Thymus (tissue), 11 donors: ENCODE results near the gene WNK2. TPM values are rescaled to one million over a fixed set of nuclear protein-coding genes. Genes with fewer than 3 reads are reported as not detected.
"Not testable (repeated sequence)": the region's sequence is repeated elsewhere in the genome, so short reads cannot be mapped to it uniquely, and the experiment has no call there.

Source experiments
- DNase-seq, 9 donors: peaks; one replicate each; pipeline ENCODE4 v3.0.0-alpha.2; 2013; ENCODE audit warnings: low spot score in 9 of 9, low read depth in 6 of 9, missing footprints in 1 of 9
- H3K27ac ChIP-seq, 2 donors: one replicate each; pipeline ENCODE4 v1.5.1; 2013; ENCODE audit warnings: control low read depth in 1 of 2, low read depth in 1 of 2, low read length in 1 of 2, mild to moderate bottlenecking in 1 of 2, moderate library complexity in 1 of 2
- H3K27me3 ChIP-seq, 2 donors: one replicate each; pipeline ENCODE4 v1.5.1; 2013; ENCODE audit warnings: low read length in 1 of 2; ENCODE audit not compliant: control insufficient read depth in 2 of 2, insufficient read depth in 1 of 2
- H3K36me3 ChIP-seq, 2 donors: one replicate each; pipeline ENCODE4 v1.5.1; 2013; ENCODE audit warnings: low read length in 1 of 2, mild to moderate bottlenecking in 1 of 2, moderate library complexity in 1 of 2; ENCODE audit not compliant: control insufficient read depth in 2 of 2, insufficient read depth in 2 of 2
- H3K4me1 ChIP-seq, 2 donors: one replicate each; pipeline ENCODE4 v1.5.1; 2013; ENCODE audit warnings: low read length in 2 of 2; ENCODE audit not compliant: control insufficient read depth in 2 of 2, insufficient read depth in 2 of 2
- H3K4me3 ChIP-seq, 2 donors: one replicate each; pipeline ENCODE4 v1.5.1; 2013; ENCODE audit warnings: low read length in 2 of 2, control low read depth in 1 of 2, mild to moderate bottlenecking in 1 of 2
- H3K9me3 ChIP-seq, 2 donors: one replicate each; pipeline ENCODE4 v1.5.1; 2013; ENCODE audit warnings: low read length in 1 of 2, mild to moderate bottlenecking in 1 of 2; ENCODE audit not compliant: control insufficient read depth in 2 of 2, insufficient read depth in 1 of 2
- WGBS: extraction: QIAGEN DNeasy Blood & Tissue Kit; methylation state at CpG from one replicate; pipeline ENCODE4 v1.1.7; 2013; 5-methylcytosine and 5-hydroxymethylcytosine counted together
- polyA plus RNA-seq: library from polyadenylated mRNA; stranded (reverse); fragments of 200-250 nt; gene quantifications from one replicate; pipeline ENCODE4 v1.2.3, GENCODE V29; 2013
- total RNA-seq: library from RNA; stranded (reverse); fragments of 120-200 nt; gene quantifications from one replicate; pipeline ENCODE4 v1.2.4, GENCODE V29; 2013
- donor health status: healthy.

WNK2 gene
- total and polyA plus RNA-seq, 2 donors, result 9.1 to 12.5 TPM

DNA sequence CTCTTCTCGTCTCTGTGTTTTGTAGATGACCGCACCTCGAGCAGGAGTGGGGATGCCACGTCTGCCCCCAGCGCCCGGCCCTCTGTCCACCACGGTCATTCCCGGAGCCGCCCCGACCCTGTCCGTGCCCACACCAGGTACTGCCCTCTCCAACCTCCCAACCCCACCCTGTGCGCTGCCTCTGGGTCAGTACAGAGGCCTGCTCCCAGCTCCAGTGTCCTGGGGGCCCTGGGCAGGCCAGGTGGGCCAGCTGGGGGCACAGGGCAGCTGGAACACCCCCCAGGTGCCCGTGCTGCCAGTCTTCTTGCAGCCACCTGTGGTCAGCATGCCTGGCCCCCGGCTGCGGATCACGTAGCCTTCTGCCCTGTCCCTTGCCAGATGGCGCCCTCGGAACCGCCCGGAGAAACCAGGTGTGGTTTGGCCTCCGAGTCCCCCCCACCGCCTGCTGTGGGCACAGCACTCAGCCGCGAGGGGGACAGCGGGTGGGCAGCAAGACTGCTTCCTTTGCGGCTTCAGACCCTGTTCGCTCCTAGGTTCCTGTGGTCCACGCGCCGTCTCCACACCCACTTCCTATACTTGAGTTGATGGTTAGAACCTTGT is 133.7 kb downstream of the WNK2 start:
- Histone ChIP-seq H3K27ac (no peak overlapping the region), H3K27me3 (peaks cover 8 to 20% of the 10 kb centered on the region in 2 donors), H3K9me3 (no peaks in the 10 kb centered on the region), H3K4me3 (no peak overlapping the region), H3K36me3 (no peaks in the 10 kb centered on the region), H3K4me1 (peaks cover 0 to 3% of the 10 kb centered on the region in 2 donors)
- no peak for DNase-seq
- 61% methylated on average over 30 of the region's 30 CpGs for WGBS

DNA sequence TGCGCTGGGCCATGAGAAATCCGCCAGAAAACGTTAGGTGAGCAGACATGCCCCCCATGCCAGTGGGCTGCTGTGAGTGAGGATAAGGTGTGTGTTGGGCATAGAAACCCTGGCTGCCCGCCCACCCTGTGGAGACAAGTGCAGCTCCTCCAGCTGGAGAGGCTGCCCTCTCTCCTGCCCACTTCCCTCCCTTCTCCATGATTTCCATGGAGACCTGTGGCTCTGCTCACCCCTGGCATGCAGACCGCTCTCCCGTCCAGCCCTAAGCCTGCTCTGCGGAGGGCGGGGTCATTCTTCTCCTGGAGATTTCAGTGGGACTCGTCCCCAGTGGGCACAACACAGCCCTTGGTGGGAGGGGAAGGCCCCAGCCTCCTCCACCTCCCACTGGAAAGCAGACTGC is 134.5 kb downstream of the WNK2 start:
- Histone ChIP-seq H3K27me3 (peaks cover 8 to 20% of the 10 kb centered on the region in 2 donors), H3K27ac (no peak overlapping the region), H3K36me3 (no peaks in the 10 kb centered on the region), H3K9me3 (no peaks in the 10 kb centered on the region), H3K4me1 (peaks cover 0 to 3% of the 10 kb centered on the region in 2 donors), H3K4me3 (no peak overlapping the region)
- no peak for DNase-seq
- whole genome bisulfite sequencing, result 92% methylated on average over 9 of the region's 9 CpGs

DNA sequence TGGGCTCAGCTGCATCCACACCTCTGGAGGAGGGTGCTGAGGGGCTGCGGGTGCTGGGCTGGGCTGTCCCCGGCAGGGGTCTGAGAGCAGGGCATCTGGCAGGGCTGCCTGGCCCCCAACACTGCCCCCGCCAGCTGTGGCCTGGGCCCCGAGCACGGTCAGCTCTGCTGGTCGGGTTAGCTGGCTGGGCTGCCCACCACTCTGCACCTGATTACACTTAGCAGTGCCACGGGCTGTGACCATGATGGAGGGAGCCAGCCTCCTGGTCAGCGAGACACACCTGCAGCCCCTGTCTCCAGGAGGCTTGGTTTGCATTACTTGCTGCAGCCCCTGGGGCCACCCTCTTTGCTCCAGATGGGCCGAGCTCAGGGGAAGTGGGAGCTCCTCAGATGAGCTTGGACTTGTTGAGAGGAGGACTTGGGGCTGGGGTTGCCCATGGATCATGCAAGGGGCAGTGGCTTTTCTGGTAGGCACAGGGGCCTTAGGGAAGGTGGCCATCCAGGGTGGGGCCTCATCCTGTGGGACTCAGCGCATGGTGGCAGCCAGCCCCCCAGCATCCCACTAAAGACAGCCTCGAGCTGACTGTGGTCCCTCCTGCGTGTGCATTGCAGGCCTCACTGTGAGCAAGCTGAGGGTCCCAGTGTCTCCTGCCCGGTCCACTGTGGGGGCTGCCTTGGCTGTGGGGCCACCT is 135.5 kb downstream of the WNK2 start:
- Histone ChIP-seq H3K4me3 (no peak overlapping the region), H3K4me1 (peaks cover 0 to 3% of the 10 kb centered on the region in 2 donors), H3K36me3 (no peaks in the 10 kb centered on the region), H3K27ac (no peak overlapping the region), H3K9me3 (no peaks in the 10 kb centered on the region), H3K27me3 (peaks cover 8 to 21% of the 10 kb centered on the region in 2 donors)
- 95% methylated on average over 13 of the region's 13 CpGs for WGBS
- no peak for DNase-seq

DNA sequence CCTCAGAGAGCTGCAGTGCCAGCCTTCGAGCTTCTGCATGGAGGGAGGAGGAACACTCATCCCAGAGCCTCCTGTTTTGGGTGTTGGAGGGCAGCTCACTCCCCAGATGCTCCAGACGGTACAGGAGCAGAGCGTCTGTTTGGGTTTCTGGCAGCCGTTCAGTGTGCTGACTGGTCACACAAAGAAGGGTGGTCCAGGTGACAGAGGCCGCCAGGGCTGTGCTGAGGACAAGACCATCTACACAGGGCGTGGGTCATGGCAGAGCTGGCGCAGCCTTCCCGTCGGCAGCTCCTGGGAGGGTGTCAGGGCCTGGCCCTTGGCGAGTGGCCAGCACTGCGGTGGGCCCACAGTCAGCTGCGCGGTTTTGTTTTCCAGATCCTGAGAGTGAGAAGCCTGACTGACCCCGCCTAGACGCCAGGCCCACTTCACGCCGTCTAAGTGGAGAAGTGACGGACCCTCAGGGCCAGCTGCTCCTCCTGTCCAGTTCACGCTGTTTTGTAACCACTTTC is 136.1 kb downstream of the WNK2 start:
- Histone ChIP-seq H3K4me1 (peaks cover 0 to 3% of the 10 kb centered on the region in 2 donors), H3K27ac (no peak overlapping the region), H3K4me3 (no peak overlapping the region), H3K27me3 (peaks cover 8 to 21% of the 10 kb centered on the region in 2 donors), H3K36me3 (no peaks in the 10 kb centered on the region), H3K9me3 (no peaks in the 10 kb centered on the region)
- 93% methylated on average over 19 of the region's 19 CpGs for WGBS
- DNase-seq, result no peak

DNA sequence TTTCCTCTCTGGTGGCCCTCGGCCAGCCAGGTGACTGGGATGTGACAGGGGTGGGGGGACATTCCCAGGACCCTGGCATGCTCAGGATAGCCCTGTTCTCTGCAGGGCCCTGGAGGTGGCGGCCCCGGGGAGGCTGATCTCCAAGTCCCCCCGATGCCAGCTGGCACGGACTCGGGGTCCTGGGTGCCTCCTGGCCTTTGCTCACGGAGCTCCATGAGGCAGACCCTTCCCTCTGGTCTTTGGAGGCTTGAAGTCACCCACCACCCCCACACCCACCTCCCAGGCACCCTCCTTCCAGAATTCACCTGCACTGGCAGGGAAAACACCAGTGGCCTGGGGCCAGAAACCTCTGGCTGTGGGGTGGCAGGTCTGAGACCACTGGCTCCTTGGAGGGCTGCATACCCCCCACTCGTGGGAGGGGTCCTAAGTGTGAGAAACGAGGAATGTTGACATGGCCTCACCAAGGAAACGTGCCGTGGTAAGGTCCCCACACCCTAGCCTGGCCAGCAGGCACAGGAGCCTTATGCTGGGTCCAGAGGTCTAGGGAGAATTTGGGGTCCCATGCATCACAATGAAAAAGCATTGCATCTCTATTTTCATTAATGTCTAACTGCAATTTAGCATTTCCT is 136.8 kb downstream of the WNK2 start:
- H3K27me3 ChIP-seq, result peaks cover 8 to 23% of the 10 kb centered on the region in 2 donors
- 94% methylated on average over 11 of the region's 11 CpGs for WGBS
- no peaks in the 10 kb centered on the region for H3K36me3 ChIP-seq
- no peak for DNase-seq
- no peaks in the 10 kb centered on the region for H3K9me3 ChIP-seq
- no peak overlapping the region for H3K4me3 ChIP-seq
- H3K4me1 ChIP-seq, result peaks cover 0 to 3% of the 10 kb centered on the region in 2 donors
- H3K27ac ChIP-seq, result no peak overlapping the region

DNA sequence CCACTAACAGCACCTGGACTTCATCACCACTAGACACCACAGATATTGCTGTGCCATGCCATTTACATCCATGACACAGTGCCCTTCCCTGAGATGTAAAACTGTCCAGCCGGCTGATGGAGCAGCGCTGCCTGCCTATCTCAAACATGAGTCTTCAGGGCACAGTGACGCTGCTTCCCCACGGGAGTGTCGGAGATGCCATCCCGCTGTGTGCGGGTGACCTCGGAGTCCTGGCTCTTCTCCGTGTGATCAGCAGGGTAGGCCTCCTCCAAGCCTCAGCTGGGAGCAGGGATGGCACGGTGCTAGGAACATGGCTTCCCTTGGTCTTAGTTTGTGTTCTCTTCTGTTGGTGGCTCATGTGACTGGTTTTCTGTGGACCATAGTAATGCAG is 137.3 kb downstream of the WNK2 start:
- Histone ChIP-seq H3K27ac (no peak overlapping the region), H3K27me3 (peaks cover 8 to 23% of the 10 kb centered on the region in 2 donors), H3K9me3 (no peaks in the 10 kb centered on the region), H3K4me1 (peaks cover 0 to 3% of the 10 kb centered on the region in 2 donors), H3K36me3 (no peaks in the 10 kb centered on the region), H3K4me3 (no peak overlapping the region)
- WGBS, result 98% methylated on average over 10 of the region's 10 CpGs
- no peak for DNase-seq

DNA sequence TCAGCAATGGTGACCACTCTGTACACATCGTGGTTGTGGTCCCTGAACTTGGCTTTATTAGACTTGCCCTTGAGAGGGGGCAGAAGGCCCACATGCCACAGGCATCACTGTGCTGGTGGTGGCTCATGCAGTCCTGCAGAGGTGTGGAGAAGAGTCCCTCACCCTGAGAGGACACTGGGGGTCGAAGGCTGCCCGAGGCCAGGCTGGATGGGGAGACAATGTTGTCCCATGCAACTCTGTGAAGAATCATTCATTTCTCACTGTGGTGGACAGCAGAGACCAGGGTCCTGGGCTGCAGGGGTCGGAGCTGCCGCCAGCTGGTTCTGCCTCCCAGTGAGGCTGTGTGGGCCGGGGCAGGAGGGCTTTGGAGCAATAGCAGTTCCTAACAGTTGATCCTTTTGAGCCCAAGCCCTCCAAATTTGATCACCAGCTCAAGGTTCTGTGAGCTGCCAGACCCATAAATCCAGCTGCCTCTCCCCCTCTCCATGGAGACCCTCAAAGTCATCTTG is 139.6 kb downstream of the WNK2 start:
- not testable (repeated sequence) for H3K36me3 ChIP-seq, H3K27ac ChIP-seq, H3K9me3 ChIP-seq, H3K27me3 ChIP-seq, DNase-seq, H3K4me3 ChIP-seq, H3K4me1 ChIP-seq
- WGBS, result 95% methylated on average over 6 of the region's 6 CpGs

DNA sequence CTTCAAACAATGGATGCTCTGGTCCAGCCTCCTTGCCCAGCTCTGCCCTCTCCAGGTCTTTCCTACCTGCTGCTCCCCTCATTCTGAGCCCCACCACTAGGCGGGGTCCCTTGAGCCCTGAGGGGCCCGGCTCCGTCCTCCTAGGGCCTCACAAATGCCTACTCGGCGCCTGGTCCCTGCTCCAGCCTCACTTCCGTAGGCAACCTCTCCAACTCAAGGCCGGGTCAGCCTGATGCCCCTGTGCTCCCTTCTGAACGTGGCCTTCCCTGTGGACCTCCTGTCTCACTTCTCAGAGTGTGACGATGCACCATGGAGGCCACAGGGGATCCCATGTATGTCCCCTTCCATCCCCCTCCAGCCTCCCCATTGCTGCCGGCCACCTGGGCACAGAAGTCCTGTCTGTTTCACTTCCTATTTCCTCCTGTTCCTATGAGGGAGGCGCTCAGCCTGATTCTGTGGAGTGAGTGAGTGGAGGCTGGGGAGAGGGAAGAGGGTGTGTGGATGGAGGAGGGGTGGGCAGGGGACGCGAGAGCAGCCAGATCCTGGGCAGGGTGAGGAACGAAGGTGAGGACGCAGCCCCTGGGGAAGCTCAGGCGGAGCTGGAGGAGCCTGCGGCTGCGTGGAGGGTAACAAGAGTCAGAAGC is 140.4 kb downstream of the WNK2 start:
- no peak for DNase-seq
- H3K36me3 ChIP-seq, result no peaks in the 10 kb centered on the region
- no peak overlapping the region for H3K27ac ChIP-seq
- H3K4me3 ChIP-seq, result no peak overlapping the region
- H3K27me3 ChIP-seq, result peaks cover 0 to 5% of the 10 kb centered on the region in 2 donors
- no peaks in the 10 kb centered on the region for H3K9me3 ChIP-seq
- 89% methylated on average over 18 of the region's 18 CpGs for WGBS
- H3K4me1 ChIP-seq, result peaks cover 0 to 3% of the 10 kb centered on the region in 2 donors
